ENCODE results near the gene AMOTL2.

Gene AMOTL2

GRCh38 chr3:134351427-134351826, 22.8 kb downstream of the AMOTL2 start:
- DNase-seq, result no peak

- no peak for DNase-seq
These were observed 23.4 kb downstream of the AMOTL2 start for GRCh38 chr3:134350861-134351311.

- no peak for DNase-seq
These were observed 24.0 kb downstream of the AMOTL2 start for GRCh38 chr3:134350266-134350665.

- DNase-seq, result no peak
These were observed 25.7 kb downstream of the AMOTL2 start for GRCh38 chr3:134348524-134348923.

- DNase-seq, result no peak
These were observed 26.7 kb downstream of the AMOTL2 start for GRCh38 chr3:134347551-134347950.

GRCh38 chr3:134346744-134347143, 27.5 kb downstream of the AMOTL2 start:
- no peak for DNase-seq

- DNase-seq, result no peak
These were observed 29.0 kb downstream of the AMOTL2 start for GRCh38 chr3:134345202-134345601.

GRCh38 chr3:134344560-134344959, 29.7 kb downstream of the AMOTL2 start:
- DNase-seq, result no peak

GRCh38 chr3:134342259-134342658, 32.0 kb downstream of the AMOTL2 start:
- DNase-seq, result no peak

- DNase-seq, result no peak
These were observed 32.9 kb downstream of the AMOTL2 start for GRCh38 chr3:134341389-134341788.

GRCh38 chr3:134340982-134341365, 33.3 kb downstream of the AMOTL2 start:
- DNase-seq, result no peak

- no peak for DNase-seq
These were observed 33.8 kb downstream of the AMOTL2 start for GRCh38 chr3:134340362-134340981.

GRCh38 chr3:134339913-134340312, 34.3 kb downstream of the AMOTL2 start:
- no peak for DNase-seq

- no peak for DNase-seq
These were observed 34.9 kb downstream of the AMOTL2 start for GRCh38 chr3:134339331-134339730.

- DNase-seq, result no peak
These were observed 35.6 kb downstream of the AMOTL2 start for GRCh38 chr3:134338516-134339261.

- DNase-seq, result no peak
These were observed 36.1 kb downstream of the AMOTL2 start for GRCh38 chr3:134338201-134338512.

- DNase-seq, result no peak
These were observed 36.6 kb downstream of the AMOTL2 start for GRCh38 chr3:134337511-134338200.

- DNase-seq, result no peak
These were observed 37.2 kb downstream of the AMOTL2 start for GRCh38 chr3:134337071-134337482.

- no peak for DNase-seq
These were observed 37.7 kb downstream of the AMOTL2 start for GRCh38 chr3:134336587-134336986.

- DNase-seq, result no peak
These were observed 39.4 kb downstream of the AMOTL2 start for GRCh38 chr3:134334901-134335280.

GRCh38 chr3:134334231-134334900, 39.9 kb downstream of the AMOTL2 start:
- DNase-seq, result no peak

- no peak for DNase-seq
These were observed 40.6 kb downstream of the AMOTL2 start for GRCh38 chr3:134333522-134334181.

- no peak for DNase-seq
These were observed 41.9 kb downstream of the AMOTL2 start for GRCh38 chr3:134332344-134332743.

Measured in T-helper 2 cell (primary cell).